ENCODE results near the gene NFATC4. TPM values are rescaled to one million over a fixed set of nuclear protein-coding genes. Genes with fewer than 3 reads are reported as not detected.

The NFATC4 gene
- total RNA-seq, 1 experiment from 2014 or later: not detected

DNA sequence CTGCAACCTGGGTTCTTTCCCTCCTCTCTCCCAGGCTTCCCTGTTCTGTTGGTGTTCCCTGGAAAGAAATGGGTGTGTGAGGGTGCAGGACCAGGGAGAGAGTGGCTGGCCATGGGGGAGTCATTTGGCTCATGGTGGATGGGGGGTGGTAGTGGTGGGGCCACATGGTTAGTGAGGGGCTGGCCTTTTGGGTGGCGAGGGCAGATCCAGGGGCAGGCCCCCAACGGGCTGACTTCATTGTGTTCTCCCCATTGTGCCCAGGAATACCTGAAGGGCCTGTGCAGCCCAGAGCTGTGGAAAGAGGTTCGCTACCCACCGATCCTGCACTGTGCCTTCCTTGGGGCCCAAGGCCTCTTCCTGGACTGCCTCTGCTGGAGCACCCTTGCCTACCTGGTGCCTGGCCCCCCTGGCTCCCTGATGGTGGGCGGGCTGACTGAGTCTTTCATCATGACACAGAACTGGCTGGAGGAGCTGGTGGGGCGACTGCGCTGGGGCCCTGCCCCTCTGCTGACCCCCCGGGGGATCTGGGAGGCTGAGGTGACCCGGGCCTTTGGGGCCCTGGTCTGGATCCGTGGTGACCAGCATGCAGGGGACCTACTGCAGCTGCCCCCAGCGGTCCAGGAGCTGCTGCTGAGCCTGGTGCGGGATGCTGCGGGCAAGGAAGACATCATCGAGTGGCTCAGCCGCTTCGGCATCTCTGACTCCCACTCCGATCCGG is 39.8 kb downstream of the NFATC4 start:
- DNase-seq (ENCODE audit: low spot score): no peak

DNA sequence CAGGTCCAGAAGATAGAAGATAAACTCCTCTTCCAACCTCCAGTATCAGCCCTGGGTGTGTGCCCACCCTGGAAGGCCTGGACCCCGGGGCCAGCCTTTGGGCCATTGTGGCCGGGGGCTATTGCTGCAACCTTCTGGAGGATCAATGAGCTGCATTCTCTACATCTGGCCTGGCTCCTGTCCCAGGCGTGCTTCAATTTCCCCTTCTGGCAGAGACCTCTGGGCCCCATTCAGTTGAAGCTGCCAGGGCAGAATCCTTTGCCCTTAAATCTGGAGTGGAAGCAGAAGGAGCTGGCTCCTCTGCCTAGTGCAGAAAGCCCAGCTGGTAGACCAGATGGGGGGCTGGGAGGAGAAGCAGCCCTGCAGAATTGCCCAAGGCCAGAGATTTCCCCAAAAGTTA is 40.8 kb downstream of the NFATC4 start:
- DNase-seq (ENCODE audit: low spot score): no peak

DNA sequence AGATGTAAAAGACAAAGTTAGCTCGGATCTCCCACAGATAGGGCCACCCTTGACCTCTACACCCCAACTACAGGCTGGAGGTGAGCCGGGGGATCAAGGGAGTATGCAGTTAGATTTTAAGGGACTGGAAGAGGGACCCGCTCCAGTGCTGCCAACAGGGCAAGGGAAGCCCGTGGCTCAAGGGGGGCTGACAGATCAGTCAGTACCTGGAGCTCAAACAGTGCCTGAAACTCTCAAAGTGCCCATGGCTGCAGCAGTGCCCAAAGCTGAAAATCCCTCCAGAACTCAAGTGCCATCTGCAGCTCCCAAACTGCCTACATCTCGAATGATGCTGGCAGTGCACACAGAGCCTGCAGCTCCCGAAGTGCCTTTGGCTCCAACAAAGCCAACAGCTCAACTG is 41.2 kb downstream of the NFATC4 start:
- no peak for DNase-seq (ENCODE audit: low spot score)

DNA sequence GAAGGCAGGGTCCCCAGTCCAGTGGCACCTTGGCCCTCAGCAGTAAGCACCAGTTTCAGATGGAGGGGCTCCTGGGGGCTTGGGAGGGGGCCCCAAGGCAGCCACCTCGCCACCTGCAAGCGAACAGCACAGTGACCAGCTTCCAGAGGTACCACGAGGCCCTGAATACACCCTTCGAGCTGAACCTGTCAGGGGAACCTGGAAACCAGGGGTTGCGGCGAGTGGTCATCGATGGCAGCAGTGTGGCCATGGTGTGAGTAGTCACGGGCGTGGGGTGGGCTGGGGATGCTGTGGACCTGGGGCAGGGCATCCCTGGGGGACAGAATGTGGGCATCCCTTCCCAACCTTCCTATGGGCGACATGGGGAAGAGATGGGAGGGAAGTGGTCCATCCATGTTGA is 42.0 kb downstream of the NFATC4 start:
- DNase-seq (ENCODE audit: low spot score): no peak

DNA sequence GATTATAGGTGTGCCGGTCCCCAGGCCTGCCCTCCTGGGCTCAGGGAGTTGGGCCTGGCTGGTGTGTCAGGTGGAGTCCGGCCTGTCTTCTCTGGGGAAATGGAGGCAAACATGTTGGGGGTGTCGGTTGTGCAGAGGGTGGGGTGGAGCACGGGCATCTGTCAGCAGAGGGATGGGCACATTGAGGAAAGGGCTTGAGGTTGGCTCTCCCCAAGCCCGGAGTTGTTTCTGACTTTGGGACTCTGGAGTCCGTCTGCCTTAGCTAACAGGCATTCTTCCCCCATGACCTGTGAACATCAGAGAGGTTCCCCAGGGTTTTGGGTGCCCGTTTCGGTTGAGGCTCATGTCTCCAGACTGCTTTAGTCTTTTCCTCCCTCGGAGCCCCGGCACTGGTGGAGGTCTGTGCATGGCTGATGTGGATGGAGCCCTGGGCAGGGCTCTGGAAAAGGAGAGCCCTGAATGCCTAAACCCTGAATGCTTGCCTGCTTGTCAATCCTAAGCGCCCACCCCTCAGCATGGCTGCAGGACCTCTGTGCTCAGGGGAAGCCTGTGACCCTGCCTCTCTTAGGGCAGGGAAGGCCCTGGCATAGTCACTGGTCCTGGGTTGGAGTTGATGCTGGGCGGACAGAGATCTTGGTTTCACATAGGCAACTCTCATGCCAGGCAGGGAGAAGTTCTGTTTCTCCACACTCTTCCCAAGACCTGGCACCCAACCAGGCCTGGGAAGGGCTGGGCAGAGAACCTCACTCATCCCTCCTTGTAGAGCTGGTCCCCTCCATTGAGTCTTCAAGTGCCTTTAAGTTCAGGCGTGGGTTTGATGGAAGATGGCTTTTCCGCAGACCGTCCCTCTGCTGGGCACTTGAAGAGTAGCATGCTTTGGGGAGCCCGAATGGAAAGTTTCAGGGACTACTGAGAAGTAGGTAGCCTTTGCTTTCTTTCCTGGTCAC is 43.7 kb downstream of the NFATC4 start:
- DNase-seq (ENCODE audit: low spot score): no peak

DNA sequence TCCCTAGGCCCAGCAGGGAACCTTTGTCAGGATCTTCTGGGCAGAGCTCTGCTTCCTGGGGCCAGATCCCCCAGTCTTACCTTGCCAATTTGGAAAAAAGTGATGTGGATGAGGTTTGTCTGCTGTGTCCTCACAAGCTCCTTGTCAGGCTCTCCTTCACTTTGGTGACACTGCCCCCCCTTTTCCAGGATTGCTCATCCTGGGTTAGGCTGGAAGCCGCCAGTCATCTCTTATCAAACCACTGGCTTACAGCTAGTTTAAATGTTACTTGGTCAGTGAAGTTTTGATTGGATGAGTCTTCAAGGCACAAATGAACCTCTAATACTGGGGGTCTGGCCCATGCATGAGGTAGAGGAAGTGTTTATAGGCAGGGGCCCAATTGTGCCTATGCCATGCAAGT is 46.1 kb downstream of the NFATC4 start:
- DNase-seq (ENCODE audit: low spot score): no peak

DNA sequence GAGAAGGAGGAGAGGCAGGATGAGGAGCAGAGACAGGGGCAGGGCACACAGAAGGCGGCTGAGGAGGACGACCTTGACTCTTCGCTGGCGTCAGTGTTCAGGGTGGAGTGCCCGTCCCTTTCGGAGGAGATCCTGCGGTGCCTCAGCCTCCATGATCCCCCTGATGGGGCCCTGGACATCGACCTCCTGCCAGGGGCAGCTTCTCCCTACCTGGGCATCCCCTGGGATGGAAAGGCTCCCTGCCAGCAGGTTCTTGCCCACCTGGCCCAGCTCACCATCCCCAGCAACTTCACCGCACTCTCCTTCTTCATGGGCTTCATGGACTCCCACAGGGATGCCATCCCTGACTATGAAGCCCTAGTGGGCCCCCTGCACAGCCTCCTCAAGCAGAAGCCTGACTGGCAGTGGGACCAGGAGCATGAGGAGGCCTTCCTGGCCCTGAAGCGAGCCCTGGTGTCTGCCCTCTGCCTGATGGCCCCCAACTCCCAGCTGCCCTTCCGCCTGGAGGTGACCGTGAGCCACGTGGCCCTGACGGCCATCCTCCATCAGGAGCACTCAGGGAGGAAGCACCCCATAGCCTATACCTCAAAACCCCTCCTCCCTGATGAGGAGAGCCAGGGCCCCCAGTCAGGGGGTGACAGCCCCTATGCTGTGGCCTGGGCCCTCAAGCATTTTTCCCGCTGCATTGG is 46.9 kb downstream of the NFATC4 start:
- DNase-seq (ENCODE audit: low spot score): no peak

DNA sequence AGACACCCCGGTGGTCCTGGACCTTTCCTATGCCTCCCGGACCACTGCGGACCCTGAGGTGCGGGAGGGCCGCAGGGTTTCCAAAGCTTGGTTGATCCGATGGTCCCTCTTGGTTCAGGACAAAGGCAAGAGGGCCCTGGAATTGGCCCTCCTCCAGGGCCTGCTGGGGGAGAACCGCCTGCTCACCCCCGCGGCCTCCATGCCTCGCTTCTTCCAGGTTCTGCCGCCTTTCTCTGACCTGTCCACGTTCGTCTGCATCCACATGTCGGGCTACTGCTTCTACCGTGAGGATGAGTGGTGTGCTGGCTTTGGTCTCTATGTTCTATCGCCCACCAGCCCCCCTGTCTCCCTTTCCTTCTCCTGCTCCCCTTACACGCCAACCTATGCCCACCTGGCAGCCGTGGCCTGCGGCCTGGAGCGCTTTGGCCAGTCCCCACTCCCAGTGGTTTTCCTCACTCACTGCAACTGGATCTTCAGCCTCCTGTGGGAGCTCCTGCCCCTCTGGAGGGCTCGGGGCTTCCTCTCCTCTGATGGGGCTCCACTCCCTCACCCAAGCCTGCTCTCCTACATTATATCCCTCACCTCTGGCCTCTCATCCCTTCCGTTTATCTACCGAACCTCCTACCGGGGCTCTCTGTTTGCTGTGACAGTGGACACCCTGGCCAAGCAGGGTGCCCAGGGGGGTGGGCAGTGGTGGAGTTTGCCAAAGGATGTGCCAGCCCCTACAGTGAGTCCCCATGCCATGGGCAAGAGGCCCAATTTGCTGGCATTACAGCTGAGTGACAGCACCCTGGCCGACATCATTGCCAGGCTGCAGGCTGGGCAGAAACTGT is 47.7 kb downstream of the NFATC4 start:
- no peak for DNase-seq (ENCODE audit: low spot score)

DNA sequence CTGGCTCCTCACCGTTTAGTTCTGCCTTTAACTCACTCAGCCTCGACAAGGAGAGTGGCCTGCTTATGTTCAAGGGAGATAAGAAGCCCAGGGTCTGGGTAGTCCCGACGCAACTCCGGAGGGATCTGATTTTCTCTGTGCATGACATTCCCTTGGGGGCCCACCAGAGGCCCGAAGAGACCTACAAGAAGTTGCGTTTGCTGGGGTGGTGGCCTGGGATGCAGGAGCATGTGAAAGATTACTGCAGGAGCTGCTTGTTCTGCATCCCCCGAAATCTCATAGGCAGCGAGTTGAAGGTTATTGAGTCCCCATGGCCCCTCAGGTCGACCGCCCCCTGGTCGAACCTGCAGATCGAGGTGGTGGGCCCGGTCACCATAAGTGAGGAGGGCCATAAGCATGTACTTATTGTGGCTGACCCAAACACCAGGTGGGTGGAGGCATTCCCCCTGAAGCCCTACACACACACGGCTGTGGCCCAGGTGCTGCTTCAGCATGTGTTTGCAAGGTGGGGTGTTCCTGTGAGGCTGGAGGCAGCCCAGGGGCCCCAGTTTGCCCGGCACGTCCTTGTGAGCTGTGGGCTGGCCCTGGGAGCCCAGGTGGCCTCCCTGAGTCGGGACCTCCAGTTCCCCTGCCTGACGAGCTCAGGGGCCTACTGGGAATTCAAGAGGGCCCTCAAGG is 48.4 kb downstream of the NFATC4 start:
- DNase-seq (ENCODE audit: low spot score): no peak

DNA sequence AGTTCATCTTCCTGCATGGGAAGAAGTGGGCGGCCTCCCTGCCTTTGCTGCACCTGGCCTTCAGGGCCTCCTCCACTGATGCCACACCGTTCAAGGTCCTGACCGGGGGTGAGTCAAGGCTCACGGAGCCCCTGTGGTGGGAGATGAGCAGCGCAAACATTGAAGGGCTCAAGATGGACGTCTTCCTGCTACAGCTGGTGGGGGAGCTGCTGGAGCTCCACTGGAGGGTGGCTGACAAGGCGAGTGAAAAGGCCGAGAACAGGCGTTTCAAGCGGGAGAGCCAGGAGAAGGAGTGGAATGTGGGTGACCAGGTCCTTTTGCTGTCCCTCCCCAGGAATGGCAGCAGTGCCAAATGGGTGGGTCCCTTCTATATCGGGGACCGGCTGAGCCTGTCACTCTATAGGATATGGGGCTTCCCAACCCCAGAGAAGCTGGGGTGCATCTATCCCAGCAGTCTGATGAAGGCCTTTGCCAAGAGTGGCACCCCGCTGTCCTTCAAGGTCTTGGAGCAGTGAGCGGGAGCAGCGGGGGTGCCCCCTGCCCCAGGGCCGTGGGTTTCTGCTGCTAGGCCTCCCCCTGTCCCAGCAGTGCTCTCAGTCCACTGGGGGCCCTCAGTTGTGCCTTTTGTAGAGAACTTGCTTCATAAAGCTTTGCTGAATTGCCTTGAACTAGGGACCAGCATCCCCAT is 49.1 kb downstream of the NFATC4 start:
- no peak for DNase-seq (ENCODE audit: low spot score)

DNA sequence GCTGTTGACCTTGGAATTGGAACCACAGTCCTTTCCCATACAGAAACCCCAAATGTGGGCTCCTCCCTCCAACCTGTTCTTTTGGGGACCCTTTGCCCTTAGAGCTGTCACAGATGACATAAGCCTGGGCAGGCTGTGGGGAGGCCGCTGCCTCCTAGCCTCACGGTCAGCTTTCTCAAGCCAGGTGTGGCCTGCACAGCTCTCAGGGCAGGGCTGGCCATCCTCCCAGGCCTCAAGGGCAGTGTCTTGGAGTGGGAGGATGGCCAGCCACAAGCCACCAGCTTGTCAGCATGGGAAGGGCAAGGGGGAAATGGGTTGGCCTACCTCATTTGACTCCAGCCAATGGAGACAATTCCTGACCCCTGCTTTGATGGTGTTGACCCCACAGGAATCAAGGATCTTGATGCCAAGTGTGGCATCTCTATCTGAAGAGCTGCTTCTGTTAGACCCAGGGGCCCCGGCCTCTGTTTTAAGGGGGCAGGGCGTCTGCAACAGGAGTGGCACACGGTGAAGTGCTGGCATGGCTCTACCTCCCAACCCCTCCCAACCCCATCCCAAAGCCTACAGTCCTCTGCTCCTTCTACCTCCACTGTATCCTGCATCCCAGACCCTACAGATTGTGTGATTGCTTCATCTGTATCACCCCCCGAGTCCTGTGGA is 50.0 kb downstream of the NFATC4 start:
- DNase-seq (ENCODE audit: low spot score): no peak

DNA sequence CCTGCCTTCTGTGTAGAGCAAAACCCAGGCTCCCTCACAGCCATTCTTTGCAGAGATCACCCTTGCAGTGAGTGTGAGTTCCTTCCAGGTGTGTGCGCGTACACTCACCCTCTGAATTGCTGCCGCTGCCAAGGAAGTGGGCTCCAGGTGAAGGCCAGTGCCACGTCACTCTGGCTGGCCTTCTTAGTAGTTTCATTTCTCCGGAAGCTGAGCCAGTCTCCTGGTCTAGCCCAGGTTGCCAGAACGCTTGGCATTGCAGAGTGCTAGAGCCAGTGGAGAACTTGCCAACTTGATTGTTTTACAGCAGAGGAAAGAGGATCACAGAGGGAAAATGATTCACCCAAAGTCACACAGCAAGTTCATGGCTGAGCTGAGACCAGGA is 50.5 kb downstream of the NFATC4 start:
- no peak for DNase-seq (ENCODE audit: low spot score)

DNA sequence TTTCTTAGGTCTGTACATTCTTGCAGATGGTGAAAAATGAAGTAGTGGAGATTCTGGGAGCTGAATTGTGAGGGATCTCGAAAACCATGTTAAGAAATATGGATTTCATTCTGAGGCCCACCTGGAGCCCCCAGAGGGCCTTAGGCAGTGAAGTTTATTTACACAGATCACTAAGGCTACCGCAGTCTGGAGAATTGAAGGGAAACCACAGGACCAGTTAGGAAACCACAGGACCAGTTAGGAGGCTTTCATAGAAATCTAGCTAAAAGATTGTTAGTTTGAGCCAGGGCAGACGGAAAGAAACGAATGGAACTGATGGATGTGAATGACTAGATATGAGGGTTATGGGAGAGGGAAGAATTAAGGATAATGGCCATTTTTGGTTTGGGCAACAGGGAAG is 54.3 kb downstream of the NFATC4 start:
- DNase-seq (ENCODE audit: low spot score): no peak

DNA sequence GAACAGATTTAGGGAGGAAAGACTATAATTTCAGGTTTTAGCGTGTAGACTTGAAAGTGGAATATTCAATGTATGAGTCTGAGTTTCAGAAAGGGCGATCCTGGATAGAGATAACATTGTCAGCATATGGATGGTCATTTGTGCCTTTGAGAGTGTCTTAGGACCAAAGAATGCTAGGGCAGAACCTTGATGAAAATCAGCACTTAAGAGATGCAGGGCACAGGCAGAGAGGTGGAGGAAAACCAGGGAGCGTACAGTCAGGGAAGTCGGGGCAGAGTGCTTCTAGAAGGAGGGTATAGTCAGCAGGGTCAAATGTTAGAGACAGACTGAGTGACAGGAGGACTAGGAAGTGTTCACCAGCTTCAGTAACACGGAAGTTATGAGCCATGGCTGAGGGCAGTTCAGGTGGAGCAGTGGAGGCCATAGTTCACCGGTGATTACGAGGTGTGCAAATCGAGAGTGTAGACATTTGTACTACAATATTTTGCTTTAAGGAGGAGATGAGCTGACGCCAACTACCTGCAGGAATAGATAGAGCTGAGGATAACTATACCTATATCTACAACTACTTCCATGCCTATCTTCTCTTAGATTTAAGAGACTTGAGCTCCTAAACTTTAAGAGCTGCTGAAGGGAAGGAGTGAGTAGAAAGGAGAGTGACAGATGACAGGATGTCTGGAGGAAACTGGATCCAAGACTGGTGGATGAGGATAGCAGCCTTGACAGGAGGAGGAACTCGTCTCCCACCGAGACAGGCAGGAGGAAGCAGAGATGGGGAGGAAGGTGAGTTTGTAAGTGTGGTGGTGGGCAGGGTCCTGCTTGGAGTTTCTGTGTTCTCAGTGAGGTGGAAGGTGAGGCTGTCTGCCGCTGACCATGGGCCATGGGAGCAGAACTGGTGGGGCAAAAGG is 55.0 kb downstream of the NFATC4 start:
- DNase-seq (ENCODE audit: low spot score): no peak

DNA sequence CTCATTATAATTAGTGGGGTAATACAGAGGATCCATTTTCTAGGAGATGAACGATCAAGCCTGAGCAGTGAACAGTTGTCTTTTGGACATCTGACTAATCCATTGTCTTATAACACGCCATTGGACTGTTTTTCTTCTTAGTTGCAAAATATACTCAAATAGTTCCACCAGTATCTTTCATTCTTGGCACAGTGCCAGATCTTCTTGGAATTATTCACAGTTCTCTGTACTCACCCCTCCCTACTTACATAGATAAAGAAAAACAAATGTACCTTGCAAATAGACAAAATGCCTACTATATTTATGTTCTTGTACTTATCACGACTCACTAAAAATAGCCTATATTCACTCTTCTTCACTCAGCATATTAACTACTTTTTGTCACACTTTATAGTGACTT is 57.7 kb downstream of the NFATC4 start:
- no peak for DNase-seq (ENCODE audit: low spot score)

DNA sequence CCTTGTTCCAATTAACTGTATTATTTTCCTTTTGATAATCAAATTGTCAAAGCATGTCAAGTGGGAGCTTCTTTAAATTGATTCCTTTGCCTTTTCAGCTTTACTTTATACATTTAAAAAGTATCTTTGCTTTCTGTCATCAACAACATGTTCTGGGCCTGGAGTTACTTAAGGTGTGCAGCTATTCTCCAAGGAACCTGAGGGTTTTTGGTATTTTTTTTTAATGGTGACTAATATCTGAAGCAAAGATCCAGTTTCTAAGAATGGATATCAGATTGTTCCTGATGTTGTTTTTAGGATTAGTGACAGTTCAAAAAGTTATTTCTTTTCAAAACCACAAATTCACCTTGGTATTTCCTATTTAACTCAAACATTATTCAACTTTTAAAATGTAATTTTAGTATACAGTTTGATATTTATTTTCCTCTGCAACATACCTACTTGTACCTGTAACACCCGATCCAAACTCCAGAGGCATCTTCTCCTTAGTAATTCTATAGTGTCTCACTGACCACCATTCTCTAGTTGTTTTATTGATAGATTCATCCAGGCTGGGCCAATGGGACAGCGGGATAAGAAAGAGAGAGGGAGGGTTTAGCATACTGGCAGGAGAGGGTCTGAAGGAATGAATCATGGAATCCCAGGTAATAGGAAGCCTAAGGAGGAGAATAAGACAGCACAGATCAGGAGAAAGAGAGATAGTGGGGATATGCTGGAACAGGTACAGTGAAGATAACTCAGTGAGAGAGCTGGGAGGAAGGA is 58.3 kb downstream of the NFATC4 start:
- DNase-seq (ENCODE audit: low spot score): no peak

DNA sequence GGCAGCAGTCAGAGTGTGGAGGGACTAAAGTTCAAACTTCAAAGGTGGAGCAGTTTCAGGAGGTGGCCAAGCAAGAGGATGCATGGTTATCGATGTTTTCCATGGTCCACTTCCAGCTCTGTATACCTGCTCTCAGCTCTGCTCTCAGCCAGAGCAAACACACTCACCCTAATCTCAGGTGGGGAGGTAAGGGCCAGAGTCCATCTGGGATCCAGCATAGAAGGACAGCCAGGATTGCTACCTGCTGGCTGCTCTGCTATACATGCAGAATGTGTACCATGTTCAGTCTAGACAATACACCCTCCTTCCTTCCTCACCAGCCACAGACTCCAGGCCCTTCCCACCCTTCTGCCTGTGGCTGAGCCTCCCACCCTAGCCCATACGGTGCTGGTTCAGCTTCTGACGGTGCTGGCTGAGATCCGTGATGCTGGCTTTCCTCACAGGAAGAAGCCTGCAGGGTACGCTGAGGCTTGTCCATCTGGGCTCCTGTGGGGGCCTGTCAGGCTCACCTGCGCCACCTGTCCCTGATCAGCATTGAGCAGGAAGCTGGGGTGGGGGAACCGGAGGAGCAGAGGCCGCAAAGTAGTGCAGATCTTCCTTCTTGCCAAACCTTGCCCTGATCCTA is 59.0 kb downstream of the NFATC4 start:
- no peak for DNase-seq (ENCODE audit: low spot score)
